Esophagus muscularis mucosa (tissue), 3 donors: ENCODE results near the gene CTIF.

Experiments
- POLR2A ChIP-seq: fragments of 450-650 bp; IDR thresholded peaks from one replicate; pipeline ENCODE4 v1.6.1; 2017; ENCODE audit warnings: antibody characterized with exemption, moderate library complexity, mild to moderate bottlenecking, low read depth
- TF ChIP-seq, protein P1 (sequence below), 3 experiments: fragments of 200-600 bp in 2 of 3; fragments of 450-650 bp in 1 of 3; sonication (generic) in 2 of 3; IDR thresholded peaks; one replicate each; pipeline ENCODE4 v1.5.1; 2017 to 2019; ENCODE audit warnings: antibody characterized with exemption in 3 of 3, mild to moderate bottlenecking in 2 of 3, moderate library complexity in 1 of 3

GRCh38 chr18:48815581-48816324 is 276.9 kb downstream of the CTIF start:
- TF ChIP-seq, protein P1, sequence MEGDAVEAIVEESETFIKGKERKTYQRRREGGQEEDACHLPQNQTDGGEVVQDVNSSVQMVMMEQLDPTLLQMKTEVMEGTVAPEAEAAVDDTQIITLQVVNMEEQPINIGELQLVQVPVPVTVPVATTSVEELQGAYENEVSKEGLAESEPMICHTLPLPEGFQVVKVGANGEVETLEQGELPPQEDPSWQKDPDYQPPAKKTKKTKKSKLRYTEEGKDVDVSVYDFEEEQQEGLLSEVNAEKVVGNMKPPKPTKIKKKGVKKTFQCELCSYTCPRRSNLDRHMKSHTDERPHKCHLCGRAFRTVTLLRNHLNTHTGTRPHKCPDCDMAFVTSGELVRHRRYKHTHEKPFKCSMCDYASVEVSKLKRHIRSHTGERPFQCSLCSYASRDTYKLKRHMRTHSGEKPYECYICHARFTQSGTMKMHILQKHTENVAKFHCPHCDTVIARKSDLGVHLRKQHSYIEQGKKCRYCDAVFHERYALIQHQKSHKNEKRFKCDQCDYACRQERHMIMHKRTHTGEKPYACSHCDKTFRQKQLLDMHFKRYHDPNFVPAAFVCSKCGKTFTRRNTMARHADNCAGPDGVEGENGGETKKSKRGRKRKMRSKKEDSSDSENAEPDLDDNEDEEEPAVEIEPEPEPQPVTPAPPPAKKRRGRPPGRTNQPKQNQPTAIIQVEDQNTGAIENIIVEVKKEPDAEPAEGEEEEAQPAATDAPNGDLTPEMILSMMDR (IDR thresholded peaks at IDR 0.05), result no peak
- TF ChIP-seq POLR2A, result no peak
